IPS-18c (cell line): ENCODE measurements around the gene EPHA2.

Source experiments
- H3K4me3 ChIP-seq: 2 replicates; pipeline ENCODE4 v1.7.0; 2013; ENCODE audit warnings: low read depth, mild to moderate bottlenecking, low read length, moderate library complexity; ENCODE audit not compliant: insufficient read depth
- H3K9me3 ChIP-seq: one replicate; pipeline ENCODE4 v1.6.1; 2013; ENCODE audit warnings: mild to moderate bottlenecking, low read length, moderate library complexity; ENCODE audit not compliant: control insufficient read depth, insufficient read depth

Gene EPHA2

DNA sequence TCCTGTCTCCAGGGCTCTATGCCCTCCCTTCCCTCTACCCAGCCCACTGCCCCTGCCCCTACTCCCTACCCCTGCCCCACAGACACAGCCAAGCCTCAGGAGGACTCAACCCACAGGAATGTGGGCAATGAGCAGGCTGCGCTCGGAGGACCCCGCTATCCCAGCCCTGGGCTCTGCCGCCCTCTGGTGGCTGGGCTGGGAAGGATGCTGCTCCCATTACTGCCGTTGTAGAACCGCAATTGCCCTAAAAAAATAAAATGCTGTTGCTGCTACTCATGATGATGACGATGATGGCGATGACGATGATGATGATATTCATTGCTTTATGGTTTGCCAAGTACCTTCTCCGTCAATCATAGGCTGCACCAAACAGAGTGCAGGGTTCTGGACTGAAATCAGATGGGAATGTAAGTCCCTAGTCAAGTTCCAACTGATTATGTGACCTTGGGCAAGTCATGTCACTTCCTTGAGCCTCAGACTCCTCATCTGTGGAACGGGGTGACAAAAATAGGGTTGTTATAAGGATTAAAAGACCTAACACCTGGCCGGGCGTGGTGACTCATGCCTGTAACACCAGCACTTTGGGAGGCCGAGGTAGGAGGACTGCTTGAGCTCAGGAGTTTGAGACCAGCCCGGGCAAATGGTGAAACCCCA is 32.0 kb upstream of the EPHA2 start:
- Histone ChIP-seq H3K4me3 (no peak overlapping the region), H3K9me3 (no peaks in the 10 kb centered on the region)

DNA sequence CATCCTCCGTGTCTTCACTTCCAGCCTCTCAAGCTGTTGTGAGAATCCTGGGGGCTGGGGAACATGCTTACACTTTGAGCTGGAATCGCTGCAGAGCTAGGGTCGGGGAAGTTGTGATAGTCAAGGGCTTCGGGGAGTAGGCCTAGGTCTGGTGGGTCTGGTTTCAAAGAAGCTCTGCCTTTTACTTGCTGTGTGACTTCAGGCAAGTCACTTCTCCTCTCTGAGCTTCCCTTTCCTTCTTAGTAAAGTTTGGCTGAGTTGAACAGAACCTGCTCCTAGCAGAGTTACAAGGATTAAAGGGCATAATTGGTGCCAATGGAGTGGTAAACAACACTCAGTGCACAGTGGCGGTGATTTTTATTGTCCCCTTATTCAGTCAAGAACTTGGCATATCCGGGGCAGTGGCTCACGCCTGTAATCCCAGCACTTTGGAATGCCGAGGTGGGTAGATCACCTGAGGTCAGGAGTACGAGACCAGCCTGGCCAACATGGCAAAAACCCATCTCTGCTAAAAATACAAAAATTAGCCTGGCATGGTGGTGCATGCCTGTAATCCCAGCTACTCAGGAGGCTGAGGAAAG is 30.9 kb upstream of the EPHA2 start:
- no peaks in the 10 kb centered on the region for H3K9me3 ChIP-seq

DNA sequence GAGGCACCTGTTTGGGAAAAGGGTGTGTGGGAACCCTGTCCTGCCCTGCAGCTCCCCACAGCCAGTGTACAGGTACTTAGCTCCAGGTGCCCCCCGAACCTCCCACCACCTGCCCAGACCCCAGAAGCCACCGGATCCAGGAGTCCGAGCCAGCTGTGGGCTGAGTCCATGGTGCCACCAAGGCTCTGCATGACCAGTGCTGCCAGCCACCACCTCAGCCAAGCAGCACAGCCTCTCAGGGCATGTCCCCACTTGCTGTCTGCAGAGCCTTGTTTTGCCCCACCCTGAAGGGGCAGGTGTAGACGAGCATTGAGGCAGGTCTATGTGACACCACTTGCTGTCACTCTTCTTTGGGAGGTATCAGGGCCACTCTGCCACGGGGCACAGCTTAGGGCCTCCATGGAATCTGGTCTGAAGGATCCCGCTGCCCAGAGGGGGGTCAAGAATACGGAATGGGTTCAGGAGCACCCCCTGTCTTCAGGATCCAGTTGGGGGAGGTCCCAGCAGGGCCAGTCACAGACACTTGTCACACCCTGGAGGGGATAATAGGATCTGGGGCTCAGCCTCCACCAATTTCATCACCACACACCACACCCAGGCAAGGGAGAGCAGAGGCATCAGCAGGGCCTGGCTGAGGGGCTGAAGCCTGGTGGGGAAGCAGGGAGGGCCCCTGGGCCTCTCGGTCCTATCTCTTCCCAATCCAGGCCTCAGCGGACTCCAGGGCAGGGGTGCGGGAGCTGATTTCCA is 28.9 kb upstream of the EPHA2 start:
- no peaks in the 10 kb centered on the region for H3K9me3 ChIP-seq
- no peak overlapping the region for H3K4me3 ChIP-seq

More for the DNA sequence above, 30.9 kb upstream of the EPHA2 start:
- no peak overlapping the region for H3K4me3 ChIP-seq

DNA sequence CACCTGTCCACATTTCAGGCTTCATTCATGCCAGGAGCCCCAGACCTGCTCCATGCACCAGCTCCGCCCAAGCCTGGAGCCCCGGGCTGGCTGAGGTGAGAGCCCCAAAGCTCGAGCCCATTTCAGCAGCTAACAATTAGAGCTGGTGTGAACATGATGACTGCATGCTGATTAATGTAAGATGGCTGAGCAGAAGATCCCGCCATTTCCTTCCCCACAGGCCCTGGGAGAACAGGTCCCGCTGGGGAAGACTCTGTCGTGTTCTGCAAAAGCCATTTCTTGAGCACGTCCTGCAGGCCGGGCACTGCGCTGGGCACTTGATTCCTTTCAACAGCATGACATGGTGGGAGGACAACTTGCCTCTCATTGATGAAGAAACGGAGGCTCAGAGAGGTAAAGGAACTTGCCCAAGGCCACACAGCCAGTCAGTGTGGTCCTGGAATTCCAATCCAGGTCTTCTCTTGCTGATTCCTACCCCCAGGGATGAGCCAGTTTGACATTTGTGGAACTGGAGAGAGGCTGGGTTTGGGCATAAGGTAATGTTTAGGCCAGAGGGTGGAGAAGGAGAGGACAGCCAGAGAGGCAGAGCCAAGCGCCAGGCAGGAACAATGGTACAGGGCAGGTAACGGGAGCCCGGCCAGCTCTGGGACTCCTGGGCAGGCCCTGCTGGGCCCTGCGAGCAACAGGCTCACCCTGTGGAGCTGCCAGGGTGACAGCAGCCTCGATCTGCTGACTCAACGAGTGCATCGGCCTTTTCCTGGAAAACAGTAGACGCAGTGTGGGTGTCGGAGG is 28.1 kb upstream of the EPHA2 start:
- H3K4me3 ChIP-seq: no peak overlapping the region
- no peaks in the 10 kb centered on the region for H3K9me3 ChIP-seq

DNA sequence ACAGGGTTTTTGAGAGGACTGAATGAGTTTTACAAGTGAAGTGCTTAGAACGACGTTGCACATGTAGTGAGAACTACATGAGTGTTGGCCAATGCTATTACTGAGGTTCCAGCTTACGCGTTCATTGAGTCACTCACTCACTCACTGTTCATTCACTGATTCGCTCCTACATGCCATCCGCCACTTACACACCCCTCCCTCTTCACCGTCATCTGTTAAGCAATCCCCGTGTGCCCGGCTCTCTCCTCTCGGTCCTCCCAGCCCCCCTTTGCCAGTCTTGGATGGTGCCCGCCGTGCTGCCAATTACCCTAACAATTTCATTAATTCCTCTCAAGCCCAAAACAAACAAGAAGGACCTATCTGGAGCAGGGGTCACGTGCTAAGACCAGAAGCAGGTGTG is 27.3 kb upstream of the EPHA2 start:
- Histone ChIP-seq H3K9me3 (no peaks in the 10 kb centered on the region), H3K4me3 (no peak overlapping the region)

DNA sequence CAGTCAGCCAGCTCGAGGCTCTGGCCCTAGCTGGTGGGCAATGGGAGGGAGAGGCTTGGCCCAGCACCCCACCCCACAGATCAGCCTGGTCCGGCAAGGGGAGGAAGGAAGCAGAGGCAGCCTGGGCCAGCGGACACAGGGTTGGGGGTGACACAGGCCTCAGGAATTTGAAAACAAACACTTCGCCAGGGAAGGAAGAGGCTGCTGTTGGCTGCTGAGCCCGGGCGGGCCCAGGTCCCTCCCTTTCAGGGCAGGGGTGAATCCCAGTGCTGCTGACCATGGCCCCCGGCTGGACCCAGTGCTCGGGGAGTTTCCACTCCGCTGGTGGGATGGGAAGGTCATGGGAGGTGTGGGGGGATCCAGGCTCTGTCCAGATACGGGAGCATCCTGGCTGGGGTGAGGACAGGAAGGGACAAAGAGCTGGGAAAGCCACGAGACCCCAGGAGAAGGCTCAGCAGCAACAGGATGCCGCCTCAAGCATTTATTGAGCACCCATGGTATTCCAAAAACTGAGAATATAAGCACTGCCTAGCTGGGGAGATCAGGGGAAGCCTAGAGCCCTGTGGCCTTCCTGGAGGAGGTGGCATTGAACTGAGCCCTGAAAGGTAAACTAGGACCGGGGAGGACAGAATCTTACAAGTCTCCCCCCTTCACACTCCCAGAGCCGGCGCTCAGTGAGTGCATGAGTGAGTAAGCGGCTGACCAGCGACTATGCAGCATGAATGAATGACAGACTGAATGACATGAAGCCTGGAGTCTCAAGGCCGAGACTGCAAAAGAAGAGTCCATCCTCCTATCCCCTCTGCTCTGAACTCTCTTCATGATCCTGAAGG is 26.2 kb upstream of the EPHA2 start:
- no peak overlapping the region for H3K4me3 ChIP-seq
- H3K9me3 ChIP-seq: no peaks in the 10 kb centered on the region

DNA sequence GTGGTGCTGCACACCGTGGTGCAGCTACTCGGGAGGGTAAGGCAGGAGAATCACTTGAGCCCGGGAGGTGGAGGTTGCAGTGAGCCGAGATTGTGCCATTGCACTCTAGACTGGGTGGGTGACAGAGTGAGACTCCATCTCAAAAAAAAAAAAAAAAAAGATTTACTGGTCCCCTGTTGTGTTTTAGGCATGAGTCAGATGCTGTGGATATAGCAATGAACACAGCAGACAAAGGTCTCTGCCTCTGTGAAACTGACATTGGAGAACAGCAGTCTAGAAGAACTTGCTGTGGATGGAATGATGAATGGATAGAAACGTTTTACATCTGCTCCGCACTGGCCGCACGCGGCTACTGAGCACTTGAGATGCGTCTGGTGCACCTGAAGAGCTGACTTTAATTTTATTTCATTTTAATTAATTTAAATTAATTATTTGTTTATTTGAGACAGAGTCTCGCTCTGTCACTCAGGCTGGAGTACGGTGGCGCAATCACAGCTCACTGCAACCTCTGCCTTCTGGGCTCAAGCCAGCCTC is 24.5 kb upstream of the EPHA2 start:
- H3K9me3 ChIP-seq: no peaks in the 10 kb centered on the region

DNA sequence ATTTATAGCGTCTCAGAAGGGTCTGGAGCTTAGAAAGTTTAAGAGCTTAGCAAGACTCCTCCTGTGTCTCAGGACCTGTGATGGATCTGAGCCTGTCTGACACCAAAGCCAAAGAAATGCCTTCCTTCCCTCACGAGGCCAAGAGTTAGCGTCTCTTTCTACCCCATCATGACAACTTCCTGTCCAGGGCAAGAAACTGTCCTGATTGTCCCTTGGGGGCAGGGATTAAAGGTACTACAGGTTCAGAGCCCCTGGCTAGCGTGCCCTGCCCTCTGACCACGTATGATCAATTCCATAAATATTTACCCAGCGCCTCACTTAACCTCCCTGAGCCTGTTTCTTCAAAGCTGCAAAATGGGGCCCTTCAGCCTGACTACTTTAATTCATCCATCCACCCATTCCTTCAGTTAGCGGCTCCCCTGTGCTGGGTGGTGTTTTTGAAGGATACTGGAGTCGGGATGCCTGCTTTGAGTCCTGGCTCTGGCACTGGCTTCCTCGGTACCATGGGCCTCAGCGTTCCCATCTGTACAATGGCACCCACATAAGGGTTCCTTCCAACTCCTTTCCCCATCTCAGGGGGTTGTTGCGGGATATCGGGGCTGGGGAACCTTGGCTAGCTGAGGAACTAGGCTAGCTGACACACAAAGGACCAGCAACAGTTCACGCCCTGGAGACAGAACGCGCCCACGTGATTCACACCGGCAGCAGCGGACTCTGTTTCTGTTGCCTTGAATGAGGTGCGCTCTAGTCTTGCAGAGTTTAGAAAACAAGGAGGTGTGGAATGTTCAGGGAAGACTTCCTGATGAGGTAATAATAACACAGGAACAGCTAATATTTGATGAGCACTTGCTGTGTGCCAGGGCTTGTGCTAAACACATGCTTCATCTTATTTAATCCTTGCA is 23.0 kb upstream of the EPHA2 start:
- no peak overlapping the region for H3K4me3 ChIP-seq
- H3K9me3 ChIP-seq: no peaks in the 10 kb centered on the region

More for the DNA sequence above, 24.5 kb upstream of the EPHA2 start:
- H3K4me3 ChIP-seq: no peak overlapping the region

DNA sequence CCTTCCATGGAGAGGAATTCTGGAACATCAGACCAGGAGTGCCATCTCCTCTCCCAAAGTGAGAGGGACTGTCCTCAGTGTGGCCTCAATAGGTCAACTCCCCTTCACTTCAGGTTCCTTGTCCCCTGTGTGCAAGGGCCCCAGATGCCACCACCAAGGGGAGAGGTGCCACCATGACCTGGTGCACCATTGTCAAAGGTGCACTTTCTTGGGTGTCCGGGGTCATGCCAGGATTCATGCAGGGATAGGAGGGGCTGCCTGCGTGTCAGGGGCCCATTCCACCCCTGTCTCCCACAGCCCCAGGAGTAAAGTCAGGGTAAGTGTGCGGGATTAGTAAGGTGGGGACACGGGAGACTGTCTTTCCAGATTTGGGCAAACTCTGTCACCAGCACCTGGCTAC is 21.4 kb upstream of the EPHA2 start:
- Histone ChIP-seq H3K9me3 (no peaks in the 10 kb centered on the region), H3K4me3 (no peak overlapping the region)

DNA sequence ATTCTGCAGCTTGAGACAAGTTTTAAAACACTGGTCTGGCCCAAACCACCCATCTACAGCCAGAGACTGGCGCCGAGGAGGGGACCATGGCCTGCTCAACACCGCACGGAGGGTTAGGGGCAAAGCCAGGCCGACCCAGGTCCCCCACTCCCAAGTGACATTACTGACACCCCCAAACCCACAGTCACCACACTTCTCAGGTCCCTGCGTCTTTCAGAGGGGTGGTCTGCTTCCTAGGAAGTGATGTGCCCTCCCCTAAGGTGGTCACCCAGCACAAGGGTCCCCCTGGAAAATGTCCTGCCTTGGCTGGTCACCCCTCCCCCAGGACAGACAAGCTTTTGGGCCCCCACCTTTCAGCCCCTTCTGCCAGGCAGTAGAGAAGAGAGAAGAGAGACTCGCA is 20.8 kb upstream of the EPHA2 start:
- Histone ChIP-seq H3K9me3 (no peaks in the 10 kb centered on the region), H3K4me3 (no peak overlapping the region)

DNA sequence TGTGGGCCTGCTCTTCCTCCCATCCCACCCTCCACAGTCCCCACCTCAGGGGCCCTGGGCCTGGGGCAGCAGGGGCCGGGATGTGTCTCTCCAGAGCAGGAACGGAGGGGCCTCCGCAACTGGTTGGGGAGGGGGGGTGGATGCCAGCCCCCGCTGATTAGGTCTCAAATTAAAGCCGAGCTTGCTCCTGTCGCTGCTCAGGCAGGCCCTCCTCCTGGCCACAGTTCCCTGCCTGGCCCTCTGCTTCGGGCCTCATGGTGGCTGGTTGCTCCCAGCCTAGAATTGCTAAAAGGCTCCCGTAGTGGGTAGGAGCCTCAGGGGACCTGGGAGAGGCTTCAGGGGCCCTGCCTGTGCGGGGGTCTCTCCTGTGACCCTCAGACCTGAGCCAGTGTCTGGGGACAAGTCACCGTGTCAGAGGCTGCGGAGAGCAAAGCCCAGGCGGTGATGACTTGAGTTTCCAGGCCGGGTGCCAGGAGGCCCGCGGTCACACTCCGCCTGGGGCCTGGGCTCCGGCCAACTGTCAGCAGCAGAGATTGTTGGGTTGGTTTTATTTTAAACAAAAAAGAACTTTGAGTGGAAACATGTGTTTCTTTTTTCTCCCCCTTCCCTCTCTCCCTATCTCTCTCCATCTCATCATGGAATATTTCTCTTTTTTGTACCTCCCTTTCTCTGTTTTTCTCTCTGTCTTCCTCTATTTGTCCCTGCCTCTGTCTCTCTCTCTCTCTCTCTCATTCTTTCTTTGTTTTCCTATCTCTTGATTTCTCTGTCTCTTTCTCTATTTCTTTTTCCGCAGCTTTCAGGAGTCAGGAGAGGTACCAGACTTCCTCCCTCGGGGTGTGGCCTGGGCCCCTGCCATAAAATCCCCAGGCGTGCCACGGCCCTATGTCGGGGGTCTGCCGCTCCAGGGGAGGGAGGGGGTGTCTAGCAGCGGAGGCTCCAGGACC is 20.0 kb upstream of the EPHA2 start:
- no peak overlapping the region for H3K4me3 ChIP-seq

DNA sequence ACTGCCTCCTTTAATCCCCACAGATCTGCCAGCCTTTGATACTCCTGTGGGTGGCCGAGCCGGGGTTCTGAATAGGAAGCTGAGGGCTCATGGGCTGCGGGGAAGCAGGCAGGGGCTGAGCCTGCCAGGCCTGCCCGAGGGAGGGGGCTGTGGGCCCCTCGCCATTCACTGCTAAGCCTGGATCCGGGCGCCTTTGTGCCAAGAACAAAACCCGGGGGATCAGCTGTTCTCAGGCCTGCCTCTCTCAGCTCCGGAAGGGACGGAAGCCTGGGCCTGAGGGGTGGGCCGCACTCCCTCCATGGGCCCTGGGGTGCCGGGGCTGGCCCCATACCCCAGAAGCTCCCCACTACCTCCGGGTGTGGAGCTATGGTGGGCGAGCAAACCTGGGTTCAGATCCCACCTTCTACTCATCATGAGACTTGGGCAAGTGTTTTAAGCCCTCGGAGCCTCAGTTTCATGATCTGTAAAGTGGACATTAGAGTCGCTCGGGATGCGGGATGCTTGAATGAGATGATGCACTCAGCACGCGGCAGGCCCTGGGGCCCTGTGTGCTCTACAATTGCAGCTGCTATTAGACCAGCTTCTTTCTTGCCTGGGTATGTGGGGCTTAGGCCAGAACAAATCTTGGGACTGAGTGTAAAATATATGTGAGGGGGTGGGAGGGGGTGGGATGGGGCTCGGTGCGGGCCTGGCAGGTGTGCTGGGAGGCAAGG is 19.2 kb upstream of the EPHA2 start:
- no peaks in the 10 kb centered on the region for H3K9me3 ChIP-seq

More for the DNA sequence above, 20.0 kb upstream of the EPHA2 start:
- no peaks in the 10 kb centered on the region for H3K9me3 ChIP-seq

DNA sequence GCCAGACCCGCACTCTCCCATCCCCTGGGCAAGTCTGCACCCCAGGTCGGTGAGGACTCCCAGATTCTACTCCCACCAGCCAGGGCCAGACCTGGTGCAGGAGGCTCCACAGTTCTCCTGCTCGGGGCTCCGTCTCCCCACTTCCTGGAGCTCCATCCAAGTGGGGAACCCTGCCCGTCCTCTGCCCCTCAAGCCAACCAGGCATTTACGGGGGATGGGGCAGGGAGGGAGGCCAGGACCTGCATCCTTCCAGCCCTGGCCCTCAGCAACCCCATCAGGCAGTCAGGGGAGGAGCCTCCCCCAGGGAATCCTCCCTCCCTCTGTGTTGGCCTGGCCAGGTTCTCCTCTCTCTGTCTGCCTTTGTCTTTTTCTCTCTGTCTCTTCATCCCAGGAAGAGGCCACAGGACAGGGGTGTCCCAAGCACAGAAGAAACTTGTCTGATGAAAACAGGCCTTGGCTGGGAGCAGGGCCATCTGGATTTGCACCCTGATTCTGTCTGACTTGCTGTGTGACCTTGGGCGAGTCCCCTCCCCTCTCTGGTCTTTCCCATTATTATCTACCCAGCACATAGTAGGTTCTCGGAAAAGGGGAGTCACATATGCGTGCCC is 18.5 kb upstream of the EPHA2 start:
- H3K4me3 ChIP-seq: no peak overlapping the region
- H3K9me3 ChIP-seq: no peaks in the 10 kb centered on the region

More for the DNA sequence above, 19.2 kb upstream of the EPHA2 start:
- H3K4me3 ChIP-seq: no peak overlapping the region
